H9 (cell line): ENCODE data around the gene SUSD2. TPM values are rescaled to one million over a fixed set of nuclear protein-coding genes. Genes with fewer than 3 reads are reported as not detected.

Experiments used
- DNase-seq: peaks from one replicate; pipeline ENCODE4 v3.0.0-alpha.2; 2017
- H2AFZ ChIP-seq: one replicate; pipeline ENCODE4 v1.6.1; 2013; ENCODE audit warnings: mild to moderate bottlenecking, low read length, control low read depth, moderate library complexity
- H2AK5ac ChIP-seq: 2 replicates; pipeline ENCODE4 v1.6.1; 2013; ENCODE audit warnings: low read length, control low read depth, mixed read lengths; ENCODE audit not compliant: insufficient read length
- H2BK120ac ChIP-seq: one replicate; pipeline ENCODE4 v1.6.1; 2013; ENCODE audit warnings: low read depth, mild to moderate bottlenecking, low read length, control low read depth, inconsistent platforms; ENCODE audit not compliant: poor library complexity, severe bottlenecking
- H2BK12ac ChIP-seq: 2 replicates; pipeline ENCODE4 v1.6.1; 2013; ENCODE audit warnings: low read length, control low read depth, mixed read lengths, low read depth; ENCODE audit not compliant: insufficient read length
- H2BK15ac ChIP-seq: 2 replicates; pipeline ENCODE4 v1.6.1; 2013; ENCODE audit warnings: low read depth, low read length, control low read depth
- H2BK20ac ChIP-seq: one replicate; pipeline ENCODE4 v1.6.1; 2013; ENCODE audit warnings: low read depth, mild to moderate bottlenecking, low read length, control low read depth, inconsistent platforms; ENCODE audit not compliant: poor library complexity, severe bottlenecking
- H2BK5ac ChIP-seq: 2 replicates; pipeline ENCODE4 v1.6.1; 2013; ENCODE audit warnings: low read length, control low read depth, mixed read lengths; ENCODE audit not compliant: insufficient read length
- H3K14ac ChIP-seq: 2 replicates; pipeline ENCODE4 v1.6.1; 2013; ENCODE audit warnings: low read length, control low read depth; ENCODE audit not compliant: insufficient read depth
- H3K18ac ChIP-seq: 2 replicates; pipeline ENCODE4 v1.6.1; 2013; ENCODE audit warnings: low read depth, mild to moderate bottlenecking, mixed read lengths, low read length, control low read depth; ENCODE audit not compliant: insufficient read length
- H3K23ac ChIP-seq: 2 replicates; pipeline ENCODE4 v1.6.1; 2013; ENCODE audit warnings: low read length, control low read depth, mixed read lengths, low read depth; ENCODE audit not compliant: insufficient read length
- H3K23me2 ChIP-seq: 2 replicates; pipeline ENCODE4 v1.6.1; 2013; ENCODE audit warnings: low read depth, mild to moderate bottlenecking, mixed read lengths, low read length, control low read depth; ENCODE audit not compliant: insufficient read length, poor library complexity, severe bottlenecking
- H3K27ac ChIP-seq: 2 replicates; pipeline ENCODE4 v1.5.1; 2013; ENCODE audit warnings: low read length, control low read depth, mixed read lengths, low read depth; ENCODE audit not compliant: insufficient read length
- H3K27me3 ChIP-seq: 2 replicates; pipeline ENCODE4 v1.6.1; 2013; ENCODE audit warnings: low read length, control low read depth, inconsistent platforms; ENCODE audit not compliant: insufficient read depth
- H3K4ac ChIP-seq: 2 replicates; pipeline ENCODE4 v1.6.1; 2013; ENCODE audit warnings: low read depth, mild to moderate bottlenecking, control low read depth, inconsistent platforms, low read length, moderate library complexity
- H3K4me1 ChIP-seq: 2 replicates; pipeline ENCODE4 v1.6.1; 2013; ENCODE audit warnings: low read length, control low read depth, inconsistent platforms; ENCODE audit not compliant: insufficient read depth
- H3K4me2 ChIP-seq: 2 replicates; pipeline ENCODE4 v1.6.1; 2013; ENCODE audit warnings: low read length, control low read depth, mixed read lengths; ENCODE audit not compliant: insufficient read length, insufficient read depth
- H3K56ac ChIP-seq: 2 replicates; pipeline ENCODE4 v1.6.1; 2013; ENCODE audit warnings: low read depth, mild to moderate bottlenecking, mixed read lengths, low read length, control low read depth; ENCODE audit not compliant: insufficient read length
- H3K79me1 ChIP-seq: 2 replicates; pipeline ENCODE4 v1.6.1; 2013; ENCODE audit warnings: low read depth, mild to moderate bottlenecking, moderate library complexity, low read length, control low read depth, inconsistent platforms; ENCODE audit not compliant: insufficient read depth, poor library complexity, severe bottlenecking
- H3K79me2 ChIP-seq: 2 replicates; pipeline ENCODE4 v1.6.1; 2013; ENCODE audit warnings: low read length, control low read depth, inconsistent platforms; ENCODE audit not compliant: insufficient read depth
- H3K9ac ChIP-seq: 2 replicates; pipeline ENCODE4 v1.6.1; 2013; ENCODE audit warnings: low read length, control low read depth, mixed read lengths; ENCODE audit not compliant: insufficient read length; ENCODE audit errors: extremely low read depth
- H3K9me3 ChIP-seq: one replicate; pipeline ENCODE4 v1.6.1; 2013; ENCODE audit warnings: low read depth, low read length, inconsistent platforms; ENCODE audit not compliant: control insufficient read depth
- H3T11ph ChIP-seq: one replicate; pipeline ENCODE4 v1.6.1; 2013; ENCODE audit warnings: mild to moderate bottlenecking, low read length, control low read depth, inconsistent platforms
- H4K20me1 ChIP-seq: one replicate; pipeline ENCODE4 v1.6.1; 2013; ENCODE audit not compliant: control insufficient read depth, insufficient read length, insufficient read depth
- H4K5ac ChIP-seq: 2 replicates; pipeline ENCODE4 v1.6.1; 2013; ENCODE audit warnings: low read depth, mild to moderate bottlenecking, mixed read lengths, low read length, control low read depth; ENCODE audit not compliant: insufficient read length
- H4K8ac ChIP-seq: replicated peaks from 2 replicates; pipeline ENCODE4 v1.6.1; 2013; ENCODE audit warnings: low read length, control low read depth, mixed read lengths, low read depth; ENCODE audit not compliant: insufficient read length
- H4K91ac ChIP-seq: 2 replicates; pipeline ENCODE4 v1.6.1; 2013; ENCODE audit warnings: low read depth, mild to moderate bottlenecking, moderate library complexity, mixed read lengths, low read length, control low read depth; ENCODE audit not compliant: insufficient read length
- H3K27ac Mint-ChIP-seq, 3 experiments: 2 replicates in 2 of 3; 3 replicates in 1 of 3; pipeline ENCODE4 v1.8.0; 2020 to 2021; ENCODE audit warnings: mixed read lengths in 3 of 3, mild to moderate bottlenecking in 1 of 3, moderate library complexity in 1 of 3
- H3K27me3 Mint-ChIP-seq: 2 replicates; pipeline ENCODE4 v1.8.0; 2021; ENCODE audit warnings: low read depth, mild to moderate bottlenecking, moderate library complexity, mixed read lengths
- H3K36me3 Mint-ChIP-seq, 3 experiments: 2 replicates in 2 of 3; 3 replicates in 1 of 3; pipeline ENCODE4 v1.8.0; 2020 to 2021; ENCODE audit warnings: low read depth in 3 of 3, mixed read lengths in 3 of 3; ENCODE audit not compliant: insufficient read depth in 1 of 3
- H3K4me1 Mint-ChIP-seq, 2 experiments: 2 replicates each; pipeline ENCODE4 v1.8.0; 2020; ENCODE audit warnings: mixed read lengths in 2 of 2
- H3K4me3 Mint-ChIP-seq, 2 experiments: 2 replicates in 1 of 2; 3 replicates in 1 of 2; pipeline ENCODE4 v1.8.0; 2020 to 2021; ENCODE audit warnings: mild to moderate bottlenecking in 2 of 2, mixed read lengths in 2 of 2, moderate library complexity in 1 of 2
- H3K9me3 Mint-ChIP-seq, 2 experiments: 2 replicates in 1 of 2; 3 replicates in 1 of 2; pipeline ENCODE4 v1.8.0; 2020; ENCODE audit warnings: mild to moderate bottlenecking in 2 of 2, mixed read lengths in 2 of 2, moderate library complexity in 1 of 2
- CTCF ChIP-seq: fragments of 200-600 bp; sonication (generic); conservative IDR thresholded peaks from 3 replicates; pipeline ENCODE4 v1.8.0; 2021; ENCODE audit warnings: antibody characterized with exemption, mild to moderate bottlenecking
- WGBS: extraction: QIAGEN DNeasy Blood & Tissue Kit; methylation state at CpG from one replicate; pipeline ENCODE4 v1.1.7; 2013; ENCODE audit warnings: missing lambda C conversion rate, low lambda C conversion rate, mixed read lengths; ENCODE audit not compliant: insufficient read length; ENCODE audit errors: extremely low coverage; 5-methylcytosine and 5-hydroxymethylcytosine counted together
- total RNA-seq: library from RNA; stranded (reverse); gene quantifications from 2 replicates; pipeline ENCODE4 v1.2.1, GENCODE V29; 2021

SUSD2 gene
- total RNA-seq, 1 experiment from 2014 or later = 4.2 TPM

GRCh38 chr22:24225044-24225601 is 43.8 kb downstream of the SUSD2 start:
- Mint-ChIP-seq H3K4me3 (no peak overlapping the region), H3K9me3 (peaks cover 5 to 11% of the 10 kb centered on the region in 2 experiments), H3K4me1 (no peaks in the 10 kb centered on the region), H3K27ac (no peak overlapping the region), H3K27me3 (peaks cover 3% of the 10 kb centered on the region; the same call in 1 of the 2 replicates), H3K36me3 (peaks cover 2 to 4% (median 2%) of the 10 kb centered on the region in 3 experiments; a peak in 5 of 7 replicates)
- H3K4me2 ChIP-seq = no peak overlapping the region
- H2AFZ ChIP-seq = no peak overlapping the region
- H3K79me1 ChIP-seq = no peaks in the 10 kb centered on the region
- H3K4ac ChIP-seq = no peak overlapping the region
- DNase-seq = no peak
- no peak overlapping the region for H3K27ac ChIP-seq
- H2BK20ac ChIP-seq = no peak overlapping the region
- no peak overlapping the region for H2BK15ac ChIP-seq
- no peak overlapping the region for H3K9ac ChIP-seq
- H3T11ph ChIP-seq = no peak overlapping the region
- no peak overlapping the region for H3K23ac ChIP-seq
- H4K20me1 ChIP-seq = no peaks in the 10 kb centered on the region
- H4K91ac ChIP-seq = no peak overlapping the region
- no peak overlapping the region for H4K8ac ChIP-seq
- no CpG with 5 or more reads among the region's 14 CpGs for WGBS
- H4K5ac ChIP-seq = no peak overlapping the region
- no peaks in the 10 kb centered on the region for H3K23me2 ChIP-seq
- H3K14ac ChIP-seq = no peak overlapping the region; the same call in 1 of the 2 replicates
- H3K27me3 ChIP-seq = no peaks in the 10 kb centered on the region
- no peaks in the 10 kb centered on the region for H3K79me2 ChIP-seq
- no peak overlapping the region for H2BK12ac ChIP-seq
- H2AK5ac ChIP-seq = no peak overlapping the region
- no peak overlapping the region for H3K56ac ChIP-seq
- TF ChIP-seq CTCF = no peak
- no peaks in the 10 kb centered on the region for H3K9me3 ChIP-seq
- H3K18ac ChIP-seq = no peak overlapping the region
- H3K4me1 ChIP-seq = no peaks in the 10 kb centered on the region
- H2BK5ac ChIP-seq = no peak overlapping the region
- no peak overlapping the region for H2BK120ac ChIP-seq
